Measurements from ENCODE around the gene ALDH1L2.

GRCh38 chr12:105048315-105048714 is 35.9 kb downstream of the ALDH1L2 start:
- TF ChIP-seq ZNF589 (CRISPR knock-in tag; IDR thresholded peaks at IDR 0.05; ENCODE audit: low read depth) (no peak), PPARD (CRISPR knock-in tag; IDR thresholded peaks at IDR 0.05) (no peak), DPF2 (IDR thresholded peaks at IDR 0.05) (no peak), AFF4 (CRISPR knock-in tag; IDR thresholded peaks at IDR 0.05) (no peak), TAF1 (IDR thresholded peaks at IDR 0.05; ENCODE audit: control insufficient read depth, extremely low read depth, insufficient read depth, low read length, severe bottlenecking) (no peak), NFIC (IDR thresholded peaks at IDR 0.05) (no peak), CHAMP1 (IDR thresholded peaks at IDR 0.05) (no peak), USF1 (CRISPR knock-in tag; IDR thresholded peaks at IDR 0.05) (no peak), NFRKB (IDR thresholded peaks at IDR 0.05; ENCODE audit: low read depth) (no peak), NFATC3 (IDR thresholded peaks at IDR 0.05) (no peak)

All from K562 (cell line).